ENCODE results near the gene MRPS9. TPM values are rescaled to one million over a fixed set of nuclear protein-coding genes. Genes with fewer than 3 reads are reported as not detected.

MRPS9 gene
- total and polyA plus RNA-seq, 9 of the 15 experiments (the other 6 are each of a cell fraction or from before 2014, with no cell fraction given): 46.2 to 143 (median 65.6) TPM

- Histone ChIP-seq H3K36me3 (ENCODE audit: control insufficient read depth, insufficient read depth, low read length) (peaks cover 10% of the 10 kb centered on the region; the same call in 2 of the 3 replicates), H3K4me2 (ENCODE audit: insufficient read depth, low read length) (no peak overlapping the region), H3K27ac (ENCODE audit: extremely low read depth, low read depth, low read length) (no peak overlapping the region), H4K20me1 (replicated peaks; ENCODE audit: control insufficient read depth, insufficient read depth, low read length) (no peaks in the 10 kb centered on the region), H3K4me3 (no peak overlapping the region), H3K27me3 (ENCODE audit: control insufficient read depth in 2 of 2, insufficient read depth in 2 of 2, low read length in 2 of 2) (no peaks in the 10 kb centered on the region), H3K4me1 (replicated peaks in 1 of 2; ENCODE audit: control insufficient read depth in 2 of 2, insufficient read depth in 2 of 2, low read length in 2 of 2) (no peaks in the 10 kb centered on the region), H2AFZ (ENCODE audit: low read depth, low read length) (no peak overlapping the region), H3K9me3 (replicated peaks; ENCODE audit: control insufficient read depth, insufficient read depth, low read depth, low read length) (no peaks in the 10 kb centered on the region), H3K79me2 (ENCODE audit: control insufficient read depth, insufficient read depth, low read length) (peaks cover 17% of the 10 kb centered on the region), H3K9me1 (ENCODE audit: control insufficient read depth, insufficient read depth, low read length) (no peaks in the 10 kb centered on the region), H3K9ac (ENCODE audit: insufficient read depth in 1 of 2, low read depth in 2 of 2, low read length in 2 of 2) (no peak overlapping the region)
- DNase-seq (ENCODE audit: extremely low read depth in 1 of 4, low spot score in 3 of 4) (no peak), FAIRE-seq (no peak), ATAC-seq (no peak)
- ChIA-PET POLR2A (no interaction called here), CTCF (ENCODE audit: low intra/inter-chr PET ratio) (no interaction called here)
- intact Hi-C loops (cut with micrococcal nuclease) (no loop called here), in situ Hi-C loops (cut with MboI) (no loop called here)
- TF ChIP-seq, protein P1, sequence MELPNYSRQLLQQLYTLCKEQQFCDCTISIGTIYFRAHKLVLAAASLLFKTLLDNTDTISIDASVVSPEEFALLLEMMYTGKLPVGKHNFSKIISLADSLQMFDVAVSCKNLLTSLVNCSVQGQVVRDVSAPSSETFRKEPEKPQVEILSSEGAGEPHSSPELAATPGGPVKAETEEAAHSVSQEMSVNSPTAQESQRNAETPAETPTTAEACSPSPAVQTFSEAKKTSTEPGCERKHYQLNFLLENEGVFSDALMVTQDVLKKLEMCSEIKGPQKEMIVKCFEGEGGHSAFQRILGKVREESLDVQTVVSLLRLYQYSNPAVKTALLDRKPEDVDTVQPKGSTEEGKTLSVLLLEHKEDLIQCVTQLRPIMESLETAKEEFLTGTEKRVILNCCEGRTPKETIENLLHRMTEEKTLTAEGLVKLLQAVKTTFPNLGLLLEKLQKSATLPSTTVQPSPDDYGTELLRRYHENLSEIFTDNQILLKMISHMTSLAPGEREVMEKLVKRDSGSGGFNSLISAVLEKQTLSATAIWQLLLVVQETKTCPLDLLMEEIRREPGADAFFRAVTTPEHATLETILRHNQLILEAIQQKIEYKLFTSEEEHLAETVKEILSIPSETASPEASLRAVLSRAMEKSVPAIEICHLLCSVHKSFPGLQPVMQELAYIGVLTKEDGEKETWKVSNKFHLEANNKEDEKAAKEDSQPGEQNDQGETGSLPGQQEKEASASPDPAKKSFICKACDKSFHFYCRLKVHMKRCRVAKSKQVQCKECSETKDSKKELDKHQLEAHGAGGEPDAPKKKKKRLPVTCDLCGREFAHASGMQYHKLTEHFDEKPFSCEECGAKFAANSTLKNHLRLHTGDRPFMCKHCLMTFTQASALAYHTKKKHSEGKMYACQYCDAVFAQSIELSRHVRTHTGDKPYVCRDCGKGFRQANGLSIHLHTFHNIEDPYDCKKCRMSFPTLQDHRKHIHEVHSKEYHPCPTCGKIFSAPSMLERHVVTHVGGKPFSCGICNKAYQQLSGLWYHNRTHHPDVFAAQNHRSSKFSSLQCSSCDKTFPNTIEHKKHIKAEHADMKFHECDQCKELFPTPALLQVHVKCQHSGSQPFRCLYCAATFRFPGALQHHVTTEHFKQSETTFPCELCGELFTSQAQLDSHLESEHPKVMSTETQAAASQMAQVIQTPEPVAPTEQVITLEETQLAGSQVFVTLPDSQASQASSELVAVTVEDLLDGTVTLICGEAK (IDR thresholded peaks at IDR 0.05): no peak
- TF ChIP-seq, protein P1 (CRISPR knock-in tag; IDR thresholded peaks at IDR 0.05): no peak
- TF ChIP-seq ZNF239 (CRISPR knock-in tag; IDR thresholded peaks at IDR 0.05) (no peak), CBFA2T3 (IDR thresholded peaks at IDR 0.05) (no peak), GTF2E2 (tag; IDR thresholded peaks at IDR 0.05) (no peak), ZBTB7A (IDR thresholded peaks at IDR 0.05; ENCODE audit: borderline replicate concordance, control insufficient read depth, low read depth, low read length) (no peak), FOXK1 (CRISPR knock-in tag; IDR thresholded peaks at IDR 0.05; ENCODE audit: borderline replicate concordance) (no peak), CBX1 (IDR thresholded peaks at IDR 0.05; ENCODE audit: low read depth) (no peak)
- TF ChIP-seq, protein P2, sequence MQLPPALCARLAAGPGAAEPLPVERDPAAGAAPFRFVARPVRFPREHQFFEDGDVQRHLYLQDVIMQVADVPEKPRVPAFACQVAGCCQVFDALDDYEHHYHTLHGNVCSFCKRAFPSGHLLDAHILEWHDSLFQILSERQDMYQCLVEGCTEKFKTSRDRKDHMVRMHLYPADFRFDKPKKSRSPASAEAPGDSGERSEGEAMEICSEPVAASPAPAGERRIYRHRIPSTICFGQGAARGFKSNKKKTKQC (CRISPR knock-in tag; IDR thresholded peaks at IDR 0.05): no peak
- TF ChIP-seq, protein P3, sequence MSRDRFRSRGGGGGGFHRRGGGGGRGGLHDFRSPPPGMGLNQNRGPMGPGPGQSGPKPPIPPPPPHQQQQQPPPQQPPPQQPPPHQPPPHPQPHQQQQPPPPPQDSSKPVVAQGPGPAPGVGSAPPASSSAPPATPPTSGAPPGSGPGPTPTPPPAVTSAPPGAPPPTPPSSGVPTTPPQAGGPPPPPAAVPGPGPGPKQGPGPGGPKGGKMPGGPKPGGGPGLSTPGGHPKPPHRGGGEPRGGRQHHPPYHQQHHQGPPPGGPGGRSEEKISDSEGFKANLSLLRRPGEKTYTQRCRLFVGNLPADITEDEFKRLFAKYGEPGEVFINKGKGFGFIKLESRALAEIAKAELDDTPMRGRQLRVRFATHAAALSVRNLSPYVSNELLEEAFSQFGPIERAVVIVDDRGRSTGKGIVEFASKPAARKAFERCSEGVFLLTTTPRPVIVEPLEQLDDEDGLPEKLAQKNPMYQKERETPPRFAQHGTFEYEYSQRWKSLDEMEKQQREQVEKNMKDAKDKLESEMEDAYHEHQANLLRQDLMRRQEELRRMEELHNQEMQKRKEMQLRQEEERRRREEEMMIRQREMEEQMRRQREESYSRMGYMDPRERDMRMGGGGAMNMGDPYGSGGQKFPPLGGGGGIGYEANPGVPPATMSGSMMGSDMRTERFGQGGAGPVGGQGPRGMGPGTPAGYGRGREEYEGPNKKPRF (IDR thresholded peaks at IDR 0.05; ENCODE audit: low read depth, low read length): no peak
- whole genome bisulfite sequencing (ENCODE audit: insufficient coverage, low coverage, missing lambda C conversion rate): 87% methylated on average over 7 of the region's 7 CpGs
- BruUV-seq (replicated peaks): no TSS peak
These were observed 32.4 kb downstream of the MRPS9 start for GRCh38 chr2:105070010-105070865.

Data from K562 (cell line).